ENCODE data around the gene SLC35D3.

GRCh38 chr6:136947037-136947436 lies 24.9 kb downstream of the SLC35D3 start:
- no peak for TF ChIP-seq YY1 (IDR thresholded peaks at IDR 0.05; ENCODE audit: insufficient read depth, insufficient read length)
- TF ChIP-seq ZNF274 (IDR thresholded peaks at IDR 0.05; ENCODE audit: low read depth, low read length): no peak
- no peak for TF ChIP-seq SUZ12 (IDR thresholded peaks at IDR 0.05; ENCODE audit: extremely low read depth, insufficient read depth, insufficient read length)

All from NT2/D1 (cell line).